Measurements from ENCODE around the gene CRIM1.

GRCh38 chr2:36427790-36428243 is 72.2 kb downstream of the CRIM1 start:
- no peak for TF ChIP-seq POLR2A (IDR thresholded peaks at IDR 0.05; ENCODE audit: low read depth)
- no peak for TF ChIP-seq POLR2AphosphoS5 (IDR thresholded peaks at IDR 0.05)
